Stimulated activated CD8-positive, alpha-beta memory T cell treated with anti-CD3 and anti-CD28 coated beads, Interleukin-12 subunit alpha, Interleukin-12 subunit beta, amount 100 ng/mL, for 24 hours (primary cell): ENCODE results near the gene IMMP2L.

ENCODE experiments used
- DNase-seq: peaks from one replicate; pipeline ENCODE4 v3.0.0-alpha.2; 2020; ENCODE audit errors: extremely low read depth

The IMMP2L gene

GRCh38 chr7:111393011-111393754, 169.1 kb downstream of the IMMP2L start:
- no peak for DNase-seq

GRCh38 chr7:111392294-111392693, 170.0 kb downstream of the IMMP2L start:
- DNase-seq: no peak

GRCh38 chr7:111390000-111390399, 172.3 kb downstream of the IMMP2L start:
- no peak for DNase-seq

- DNase-seq: no peak
Observed at GRCh38 chr7:111388912-111389311, 173.4 kb downstream of the IMMP2L start.

GRCh38 chr7:111388016-111388415, 174.3 kb downstream of the IMMP2L start:
- no peak for DNase-seq

- DNase-seq: no peak
Observed at GRCh38 chr7:111384065-111384891, 178.0 kb downstream of the IMMP2L start.

GRCh38 chr7:111383133-111383532, 179.2 kb downstream of the IMMP2L start:
- DNase-seq: no peak

GRCh38 chr7:111381590-111381989, 180.7 kb downstream of the IMMP2L start:
- no peak for DNase-seq

GRCh38 chr7:111380945-111381344, 181.3 kb downstream of the IMMP2L start:
- no peak for DNase-seq

- DNase-seq: no peak
Observed at GRCh38 chr7:111374027-111374426, 188.3 kb downstream of the IMMP2L start.

- no peak for DNase-seq
Observed at GRCh38 chr7:111371437-111371836, 190.9 kb downstream of the IMMP2L start.

- DNase-seq: no peak
Observed at GRCh38 chr7:111370002-111370401, 192.3 kb downstream of the IMMP2L start.

GRCh38 chr7:111368381-111369065, 193.8 kb downstream of the IMMP2L start:
- DNase-seq: no peak

GRCh38 chr7:111364413-111364812, 197.9 kb downstream of the IMMP2L start:
- no peak for DNase-seq

GRCh38 chr7:111363099-111363498, 199.2 kb downstream of the IMMP2L start:
- no peak for DNase-seq

- DNase-seq: no peak
Observed at GRCh38 chr7:111362506-111363054, 199.7 kb downstream of the IMMP2L start.

- DNase-seq: no peak
Observed at GRCh38 chr7:111358915-111359314, 203.4 kb downstream of the IMMP2L start.

GRCh38 chr7:111357691-111358090, 204.6 kb downstream of the IMMP2L start:
- no peak for DNase-seq

GRCh38 chr7:111356941-111357340, 205.4 kb downstream of the IMMP2L start:
- no peak for DNase-seq

GRCh38 chr7:111352319-111352718, 210.0 kb downstream of the IMMP2L start:
- DNase-seq: no peak

GRCh38 chr7:111346219-111346618, 216.1 kb downstream of the IMMP2L start:
- DNase-seq: no peak

- DNase-seq: no peak
Observed at GRCh38 chr7:111343017-111343416, 219.3 kb downstream of the IMMP2L start.
